HG03175 (cell line): ENCODE results near the gene HIP1.
"Not testable (repeated sequence)": the region's sequence is repeated elsewhere in the genome, so short reads cannot be mapped to it uniquely, and the experiment has no call there.

Source experiments
- ATAC-seq: cut with Tn5 transposase; IDR thresholded peaks from one replicate; pipeline ENCODE4 v1.9.1; 2021; ENCODE audit warnings: mild to moderate bottlenecking, moderate library complexity; ENCODE audit not compliant: unreplicated experiment

HIP1 gene

GRCh38 chr7:75717746-75718145 lies 21.0 kb downstream of the HIP1 start:
- ATAC-seq, result not testable (repeated sequence)

GRCh38 chr7:75716992-75717626 lies 21.6 kb downstream of the HIP1 start:
- ATAC-seq, result no peak

GRCh38 chr7:75715864-75716263 lies 22.9 kb downstream of the HIP1 start:
- ATAC-seq, result no peak

GRCh38 chr7:75712517-75713361 lies 26.0 kb downstream of the HIP1 start:
- ATAC-seq, result no peak

- no peak for ATAC-seq
Measured at GRCh38 chr7:75711656-75712514, 26.9 kb downstream of the HIP1 start.

GRCh38 chr7:75711076-75711475 lies 27.7 kb downstream of the HIP1 start:
- ATAC-seq, result no peak

GRCh38 chr7:75704928-75705327 lies 33.8 kb downstream of the HIP1 start:
- no peak for ATAC-seq

GRCh38 chr7:75702515-75702914 lies 36.2 kb downstream of the HIP1 start:
- ATAC-seq, result no peak

- no peak for ATAC-seq
Measured at GRCh38 chr7:75699993-75700392, 38.7 kb downstream of the HIP1 start.

- ATAC-seq, result no peak
Measured at GRCh38 chr7:75698358-75698757, 40.4 kb downstream of the HIP1 start.

- no peak for ATAC-seq
Measured at GRCh38 chr7:75696263-75697037, 42.3 kb downstream of the HIP1 start.

GRCh38 chr7:75694638-75695399 lies 43.9 kb downstream of the HIP1 start:
- ATAC-seq, result no peak

GRCh38 chr7:75693668-75694067 lies 45.1 kb downstream of the HIP1 start:
- not testable (repeated sequence) for ATAC-seq

- no peak for ATAC-seq
Measured at GRCh38 chr7:75691793-75692543, 46.8 kb downstream of the HIP1 start.

GRCh38 chr7:75690121-75690523 lies 48.6 kb downstream of the HIP1 start:
- ATAC-seq, result peak; percentile 56

GRCh38 chr7:75689246-75690099 lies 49.3 kb downstream of the HIP1 start:
- no peak for ATAC-seq

- no peak for ATAC-seq
Measured at GRCh38 chr7:75688200-75689136, 50.3 kb downstream of the HIP1 start.
